Right lobe of liver (tissue), 4 donors: Measurements from ENCODE around the gene CHKB.
A peak's percentile ranks its signal among the peaks of the same experiment; 100 is the strongest.

ENCODE experiments used
- POLR2A ChIP-seq: fragments of 450-650 bp; IDR thresholded peaks from one replicate; pipeline ENCODE4 v1.6.1; 2017; ENCODE audit warnings: antibody characterized with exemption, mild to moderate bottlenecking
- TF ChIP-seq, protein P1 (sequence below), 4 donors: fragments of 200-600 bp in 3 of 4; fragments of 450-650 bp in 1 of 4; IDR thresholded peaks; one replicate each; pipeline versions ENCODE4 v1.5.1 to v1.8.0; 2016 to 2022; ENCODE audit warnings: antibody characterized with exemption in 4 of 4, mild to moderate bottlenecking in 2 of 4
- donor health status: DM: no; HTN: no; CAD: no.
- donor health status: DM: no; HTN: no; CAD: no.
- donor health status: DM: no; HTN: yes; CAD: no.

DNA sequence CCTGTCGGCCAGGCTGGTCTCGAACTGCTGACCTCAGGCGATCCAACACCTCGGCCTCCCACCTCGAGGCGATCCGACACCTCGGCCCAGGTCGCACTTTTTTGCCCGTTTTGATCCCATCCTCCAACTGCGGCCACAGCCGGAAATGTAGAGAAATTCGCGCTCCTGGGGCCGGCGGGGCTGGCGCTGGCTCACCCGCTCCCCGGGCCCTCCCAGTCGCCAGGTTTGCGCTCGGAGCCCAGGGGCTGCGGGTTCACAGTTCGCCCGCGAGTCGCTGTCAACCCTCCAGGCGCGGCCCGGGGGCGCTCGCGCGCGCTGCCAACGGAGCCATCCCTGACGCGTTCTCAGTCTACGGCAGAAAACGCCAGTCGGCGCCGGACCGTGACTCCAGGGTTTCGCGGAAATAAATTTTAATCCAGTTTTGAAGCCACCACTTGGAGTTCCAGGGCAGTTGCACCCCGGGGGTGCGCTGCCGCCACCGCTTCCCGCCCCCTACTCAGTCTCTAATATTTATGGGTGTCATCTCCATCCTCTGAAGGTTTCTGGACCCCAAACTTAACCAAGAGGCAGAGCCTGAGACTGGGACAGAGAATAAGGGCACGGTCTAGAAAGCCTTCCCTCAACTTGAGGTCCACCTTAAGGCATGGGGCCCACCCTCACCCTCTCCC is 38.4 kb downstream of the CHKB start:
- TF ChIP-seq, protein P1, sequence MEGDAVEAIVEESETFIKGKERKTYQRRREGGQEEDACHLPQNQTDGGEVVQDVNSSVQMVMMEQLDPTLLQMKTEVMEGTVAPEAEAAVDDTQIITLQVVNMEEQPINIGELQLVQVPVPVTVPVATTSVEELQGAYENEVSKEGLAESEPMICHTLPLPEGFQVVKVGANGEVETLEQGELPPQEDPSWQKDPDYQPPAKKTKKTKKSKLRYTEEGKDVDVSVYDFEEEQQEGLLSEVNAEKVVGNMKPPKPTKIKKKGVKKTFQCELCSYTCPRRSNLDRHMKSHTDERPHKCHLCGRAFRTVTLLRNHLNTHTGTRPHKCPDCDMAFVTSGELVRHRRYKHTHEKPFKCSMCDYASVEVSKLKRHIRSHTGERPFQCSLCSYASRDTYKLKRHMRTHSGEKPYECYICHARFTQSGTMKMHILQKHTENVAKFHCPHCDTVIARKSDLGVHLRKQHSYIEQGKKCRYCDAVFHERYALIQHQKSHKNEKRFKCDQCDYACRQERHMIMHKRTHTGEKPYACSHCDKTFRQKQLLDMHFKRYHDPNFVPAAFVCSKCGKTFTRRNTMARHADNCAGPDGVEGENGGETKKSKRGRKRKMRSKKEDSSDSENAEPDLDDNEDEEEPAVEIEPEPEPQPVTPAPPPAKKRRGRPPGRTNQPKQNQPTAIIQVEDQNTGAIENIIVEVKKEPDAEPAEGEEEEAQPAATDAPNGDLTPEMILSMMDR (IDR thresholded peaks at IDR 0.05) = peak; percentile 48 to 65 (median 55)
- TF ChIP-seq POLR2A = peak; percentile 54
